Thyroid gland (tissue), 4 donors: ENCODE results near the gene CACNA2D3.

Experiments
- CTCF ChIP-seq, 6 experiments: fragments of 200-600 bp in 3 of 6; fragments of 450-650 bp in 3 of 6; sonication (generic) in 3 of 6; IDR thresholded peaks; one replicate each; pipeline ENCODE4 v1.5.1; 2016 to 2019; ENCODE audit warnings: antibody characterized with exemption in 6 of 6, mild to moderate bottlenecking in 2 of 6, inconsistent platforms in 1 of 6, moderate library complexity in 1 of 6
- POLR2A ChIP-seq, 2 donors: fragments of 450-650 bp; IDR thresholded peaks; one replicate each; pipeline ENCODE4 v1.6.1; 2017; ENCODE audit warnings: antibody characterized with exemption in 2 of 2, mild to moderate bottlenecking in 2 of 2, moderate library complexity in 1 of 2

DNA sequence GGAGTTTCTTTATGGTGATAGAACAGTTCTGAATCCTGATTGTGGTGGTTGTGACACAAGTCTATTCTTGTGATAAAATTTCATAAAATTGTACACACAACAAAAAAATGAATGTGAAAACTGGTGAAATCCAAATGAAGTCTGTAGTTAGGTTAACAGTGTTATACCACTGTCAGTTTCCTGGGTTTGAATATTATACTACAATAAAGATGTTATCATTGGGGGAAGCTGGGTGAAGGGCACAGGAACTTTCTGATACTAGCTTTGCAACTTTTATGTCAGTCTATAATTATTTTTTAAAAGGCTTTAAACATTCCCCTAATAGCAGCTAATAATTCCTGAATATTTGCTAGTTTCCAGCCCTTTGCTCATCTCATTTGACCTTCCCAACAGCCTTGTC, 485.7 kb downstream of the CACNA2D3 start:
- TF ChIP-seq CTCF (IDR thresholded peaks at IDR 0.05) (no peak), POLR2A (IDR thresholded peaks at IDR 0.05) (no peak)
